Neural progenitor cell (in vitro differentiated cells): ENCODE data around the gene ERVFRD-1.

Source experiments
- EZH2 ChIP-seq: fragments of 200-600 bp; sonication (generic); IDR thresholded peaks from 2 replicates; pipeline ENCODE4 v1.6.1; 2017; ENCODE audit warnings: antibody characterized with exemption, mild to moderate bottlenecking, moderate library complexity
- EZH2phosphoT487 ChIP-seq: fragments of 200-600 bp; sonication (generic); IDR thresholded peaks from 2 replicates; pipeline ENCODE4 v1.6.1; 2017; ENCODE audit warnings: antibody characterized with exemption
- TF ChIP-seq, protein P1 (sequence below): fragments of 200-600 bp; sonication (generic); IDR thresholded peaks from 2 replicates; pipeline ENCODE4 v1.5.1; 2017; ENCODE audit warnings: antibody characterized with exemption, mild to moderate bottlenecking

DNA sequence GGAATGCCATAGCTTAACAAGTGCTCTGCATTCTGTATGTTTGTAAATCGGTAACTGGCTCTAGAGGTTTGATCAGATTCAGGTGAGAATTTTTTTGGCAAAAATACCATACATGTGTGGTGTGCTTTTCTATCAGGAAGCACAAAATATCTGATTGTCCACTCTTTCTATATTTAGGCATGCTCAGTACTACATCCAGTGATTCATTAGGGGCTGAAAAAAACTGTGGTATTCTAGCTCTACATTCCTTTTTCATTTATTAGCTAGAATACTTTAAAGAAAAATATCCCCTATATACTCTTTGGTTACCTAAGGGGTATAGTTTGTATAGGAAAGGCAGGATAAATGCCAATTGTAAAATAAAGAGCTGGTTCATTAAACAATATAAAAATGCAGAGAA is 56.8 kb downstream of the ERVFRD-1 start:
- TF ChIP-seq, protein P1, sequence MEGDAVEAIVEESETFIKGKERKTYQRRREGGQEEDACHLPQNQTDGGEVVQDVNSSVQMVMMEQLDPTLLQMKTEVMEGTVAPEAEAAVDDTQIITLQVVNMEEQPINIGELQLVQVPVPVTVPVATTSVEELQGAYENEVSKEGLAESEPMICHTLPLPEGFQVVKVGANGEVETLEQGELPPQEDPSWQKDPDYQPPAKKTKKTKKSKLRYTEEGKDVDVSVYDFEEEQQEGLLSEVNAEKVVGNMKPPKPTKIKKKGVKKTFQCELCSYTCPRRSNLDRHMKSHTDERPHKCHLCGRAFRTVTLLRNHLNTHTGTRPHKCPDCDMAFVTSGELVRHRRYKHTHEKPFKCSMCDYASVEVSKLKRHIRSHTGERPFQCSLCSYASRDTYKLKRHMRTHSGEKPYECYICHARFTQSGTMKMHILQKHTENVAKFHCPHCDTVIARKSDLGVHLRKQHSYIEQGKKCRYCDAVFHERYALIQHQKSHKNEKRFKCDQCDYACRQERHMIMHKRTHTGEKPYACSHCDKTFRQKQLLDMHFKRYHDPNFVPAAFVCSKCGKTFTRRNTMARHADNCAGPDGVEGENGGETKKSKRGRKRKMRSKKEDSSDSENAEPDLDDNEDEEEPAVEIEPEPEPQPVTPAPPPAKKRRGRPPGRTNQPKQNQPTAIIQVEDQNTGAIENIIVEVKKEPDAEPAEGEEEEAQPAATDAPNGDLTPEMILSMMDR, result no peak
- TF ChIP-seq EZH2phosphoT487 (no peak), EZH2 (no peak)
